ENCODE measurements around the gene GRIK3.
"Not testable (repeated sequence)": the region's sequence is repeated elsewhere in the genome, so short reads cannot be mapped to it uniquely, and the experiment has no call there.

GRIK3 gene

GRCh38 chr1:36769886-36770830 is 264.2 kb downstream of the GRIK3 start:
- DNase-seq (ENCODE audit: low read depth in 3 of 3, low spot score in 1 of 3), result no peak

DNA sequence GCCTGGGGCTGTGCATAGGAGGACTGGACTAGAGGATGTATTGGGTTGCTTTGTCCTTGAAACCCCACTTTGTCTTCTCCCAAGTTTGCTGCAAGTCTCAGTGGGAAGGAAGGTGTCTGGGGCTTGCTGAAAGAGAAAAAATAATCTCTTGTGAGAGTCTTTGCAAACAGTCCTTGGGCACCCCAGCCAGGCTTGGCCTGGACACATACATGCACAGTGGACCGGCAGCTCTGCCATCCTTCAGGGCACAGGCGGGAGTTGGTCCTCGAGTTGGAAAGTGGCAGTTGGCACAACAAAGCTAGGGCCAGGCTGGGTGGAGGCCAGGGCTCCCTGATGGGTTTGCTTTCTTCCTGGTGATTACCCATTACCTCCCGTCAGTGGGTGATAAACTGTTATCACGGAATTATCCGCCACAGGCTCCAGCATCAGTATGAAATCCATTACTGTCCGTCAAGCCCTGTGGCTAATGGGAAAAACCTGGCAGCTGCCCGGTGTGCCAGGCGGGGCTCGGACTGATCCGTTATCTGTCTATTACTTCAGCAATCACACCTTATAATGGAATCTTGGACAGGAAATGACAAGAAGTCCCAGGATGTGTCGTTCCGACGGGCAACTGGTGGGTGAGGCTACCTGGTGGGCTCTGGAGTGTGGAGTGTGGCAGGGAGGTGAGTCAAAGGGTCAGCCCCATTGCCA is 265.7 kb downstream of the GRIK3 start:
- no peak for DNase-seq (ENCODE audit: low read depth in 3 of 3, low spot score in 1 of 3)

- DNase-seq (ENCODE audit: low read depth in 3 of 3, low spot score in 1 of 3), result not testable (repeated sequence)
These were observed 266.9 kb downstream of the GRIK3 start for GRCh38 chr1:36767429-36767828.

GRCh38 chr1:36766481-36766880 is 267.8 kb downstream of the GRIK3 start:
- DNase-seq (ENCODE audit: low read depth in 3 of 3, low spot score in 1 of 3), result no peak

- DNase-seq (ENCODE audit: low read depth in 3 of 3, low spot score in 1 of 3), result no peak
These were observed 268.5 kb downstream of the GRIK3 start for GRCh38 chr1:36765785-36766300.

- no peak for DNase-seq (ENCODE audit: low read depth in 3 of 3, low spot score in 1 of 3)
These were observed 269.5 kb downstream of the GRIK3 start for GRCh38 chr1:36764798-36765197.

GRCh38 chr1:36763771-36764170 is 270.5 kb downstream of the GRIK3 start:
- DNase-seq (ENCODE audit: low read depth in 3 of 3, low spot score in 1 of 3), result no peak

DNA sequence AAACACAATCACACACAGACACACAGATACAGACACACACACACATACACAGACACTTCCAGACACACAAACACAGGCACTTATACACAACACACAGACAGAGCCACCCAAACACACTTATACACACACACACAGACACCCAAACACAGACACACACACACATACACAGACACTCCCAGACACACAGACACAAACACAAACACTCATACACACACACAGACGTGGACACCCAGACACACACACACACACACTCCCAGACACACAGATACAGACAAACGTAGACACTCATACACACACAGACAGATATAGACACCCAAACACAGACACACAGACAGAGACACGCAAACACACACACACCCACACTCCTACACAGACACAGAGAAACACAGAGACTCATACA is 272.1 kb downstream of the GRIK3 start:
- DNase-seq (ENCODE audit: low read depth in 3 of 3, low spot score in 1 of 3), result no peak

GRCh38 chr1:36761113-36761512 is 273.2 kb downstream of the GRIK3 start:
- DNase-seq (ENCODE audit: low read depth in 3 of 3, low spot score in 1 of 3), result no peak

- DNase-seq (ENCODE audit: low read depth in 3 of 3, low spot score in 1 of 3), result no peak
These were observed 274.2 kb downstream of the GRIK3 start for GRCh38 chr1:36760081-36760480.

- DNase-seq (ENCODE audit: low read depth in 3 of 3, low spot score in 1 of 3), result no peak
These were observed 275.0 kb downstream of the GRIK3 start for GRCh38 chr1:36759355-36759754.

DNA sequence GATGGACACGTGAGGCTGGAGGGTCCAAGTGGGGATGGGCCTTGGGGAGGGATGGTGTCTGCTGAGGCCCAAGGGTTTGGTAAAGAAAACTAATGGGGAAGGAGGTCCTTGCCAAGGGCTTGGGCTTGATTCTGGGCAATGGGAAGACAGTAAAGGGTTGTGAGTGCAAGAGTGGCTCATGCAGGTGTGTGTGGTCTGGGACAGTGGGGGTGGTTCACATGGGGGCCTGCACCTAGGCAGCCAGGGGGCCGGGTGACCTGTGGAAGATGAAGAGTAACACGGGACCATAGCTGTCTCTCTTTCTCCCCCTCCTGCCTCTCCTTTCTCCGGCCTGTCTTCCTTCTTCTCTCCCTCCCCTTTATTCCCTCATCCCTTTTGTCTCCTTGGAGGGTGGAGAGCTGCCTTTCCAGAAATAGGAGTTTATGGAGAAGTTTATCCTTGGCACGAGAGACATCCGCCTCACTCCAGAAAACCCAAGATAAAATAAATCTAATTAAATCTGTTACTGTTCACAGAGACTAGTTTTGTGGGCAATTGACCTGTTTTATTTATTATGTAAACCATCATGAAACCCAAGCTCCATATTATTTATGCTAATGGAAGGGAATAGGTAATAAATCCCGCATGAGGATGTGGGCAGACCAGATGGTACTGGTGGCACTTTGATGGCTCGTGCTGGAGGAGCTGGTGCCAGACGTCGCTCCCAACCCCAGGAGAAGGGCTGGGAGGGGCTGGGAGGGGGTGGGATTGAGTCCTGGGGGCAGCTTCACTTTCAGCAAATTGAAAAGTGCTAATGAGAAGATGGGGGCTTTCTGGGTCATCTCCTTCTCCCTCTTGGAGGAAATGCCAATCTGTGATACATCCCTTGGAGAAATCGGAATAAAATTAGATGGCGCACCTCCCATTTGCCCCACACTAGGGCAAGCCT is 278.7 kb downstream of the GRIK3 start:
- DNase-seq (ENCODE audit: low read depth in 3 of 3, low spot score in 1 of 3), result no peak

GRCh38 chr1:36754366-36754765 is 279.9 kb downstream of the GRIK3 start:
- no peak for DNase-seq (ENCODE audit: low read depth in 3 of 3, low spot score in 1 of 3)

- no peak for DNase-seq (ENCODE audit: low read depth in 3 of 3, low spot score in 1 of 3)
These were observed 280.9 kb downstream of the GRIK3 start for GRCh38 chr1:36753451-36753850.

DNA sequence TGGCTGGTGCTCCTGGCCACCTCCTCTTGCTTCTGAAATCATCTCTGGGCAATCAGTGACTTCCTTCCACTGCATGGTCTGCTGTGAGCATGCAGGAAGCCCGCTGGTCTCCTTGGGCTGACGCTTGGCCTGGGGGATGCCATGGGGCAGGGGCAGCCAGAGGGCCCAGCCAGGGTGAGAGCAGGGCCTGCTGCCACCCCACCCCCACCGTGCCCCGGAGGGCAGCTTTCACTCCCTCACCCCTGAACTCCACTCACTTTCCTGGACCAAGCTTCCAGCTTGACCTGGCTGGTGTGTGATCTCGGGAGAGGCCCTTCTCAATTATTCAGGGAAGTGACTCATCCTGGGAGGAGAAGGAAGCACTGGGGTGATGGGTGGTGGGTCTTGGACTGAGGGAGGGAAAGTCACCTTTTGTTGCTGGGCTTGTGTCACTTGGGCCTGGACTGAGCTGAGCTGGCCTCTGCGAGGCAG is 281.4 kb downstream of the GRIK3 start:
- DNase-seq (ENCODE audit: low read depth in 3 of 3, low spot score in 1 of 3), result no peak

GRCh38 chr1:36752431-36752830 is 281.9 kb downstream of the GRIK3 start:
- no peak for DNase-seq (ENCODE audit: low read depth in 3 of 3, low spot score in 1 of 3)

DNA sequence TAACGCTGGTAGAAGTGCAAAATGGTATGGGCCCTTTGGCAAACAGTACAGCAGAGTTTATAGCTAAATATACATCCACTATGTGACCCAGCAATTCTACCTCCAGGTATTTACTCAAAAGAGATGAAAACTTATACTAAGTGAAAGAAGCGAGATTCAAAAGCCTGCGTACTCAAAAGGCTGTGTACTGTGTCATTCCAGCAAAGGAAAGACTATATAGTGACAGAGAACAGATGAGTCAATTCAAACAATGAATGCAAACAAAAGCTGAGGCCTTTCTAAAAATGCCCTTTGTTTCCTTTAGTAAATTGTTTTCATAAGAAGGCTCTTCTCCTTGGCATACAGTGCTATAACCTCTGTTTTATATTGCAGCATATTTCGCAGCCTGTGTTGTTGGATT is 282.8 kb downstream of the GRIK3 start:
- DNase-seq (ENCODE audit: low read depth in 3 of 3, low spot score in 1 of 3), result no peak

GRCh38 chr1:36748466-36748865 is 285.8 kb downstream of the GRIK3 start:
- DNase-seq (ENCODE audit: low read depth in 3 of 3, low spot score in 1 of 3), result no peak

Measured in stimulated activated CD4-positive, alpha-beta T cell treated with anti-CD3 and anti-CD28 coated beads, TNF-alpha, amount 100 ng/mL, for 1 hour (primary cell).